GM18507 (cell line): Measurements from ENCODE around the gene NKX1-1.
"Not testable (repeated sequence)": the region's sequence is repeated elsewhere in the genome, so short reads cannot be mapped to it uniquely, and the experiment has no call there.

Experiments
- DNase-seq: peaks from one replicate; pipeline ENCODE4 v3.0.0; 2011; ENCODE audit warnings: low read depth; ENCODE audit not compliant: insufficient read length; ENCODE audit errors: extremely low spot score
- FAIRE-seq: peaks from 2 replicates; lab custom pipeline; 2011; peaks lifted over from hg19 to GRCh38; lab: Jason Lieb, UNC

NKX1-1 gene

GRCh38 chr4:1376841-1377605, 29.2 kb downstream of the NKX1-1 start:
- no peak for DNase-seq

DNA sequence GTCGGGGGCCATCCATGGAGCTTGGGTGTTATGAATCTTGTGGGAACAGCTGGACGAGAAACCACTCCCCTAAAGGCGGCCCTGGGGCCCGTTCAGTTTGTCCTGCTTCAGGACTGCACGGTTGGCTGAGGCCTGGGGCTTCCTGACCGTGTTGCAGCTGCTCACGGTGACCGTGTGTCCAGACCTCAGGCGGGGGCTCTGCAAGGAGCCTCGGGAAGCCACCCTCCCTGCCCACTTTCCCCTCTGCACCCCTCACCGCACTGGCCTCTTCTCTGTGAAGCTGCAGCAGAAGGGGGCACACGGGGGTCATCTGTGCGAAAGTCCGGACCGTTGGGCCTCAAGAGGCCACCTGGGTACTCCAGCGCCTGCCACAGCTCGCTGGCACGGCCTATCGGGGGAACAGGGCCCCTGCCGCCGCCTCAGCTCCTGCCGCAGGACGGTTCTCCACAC, 29.8 kb downstream of the NKX1-1 start:
- DNase-seq (no peak), FAIRE-seq (no peak)

More at GRCh38 chr4:1376841-1377605, 29.2 kb downstream of the NKX1-1 start:
- FAIRE-seq, result no peak

GRCh38 chr4:1375761-1376322, 30.4 kb downstream of the NKX1-1 start:
- no peak for FAIRE-seq
- DNase-seq, result no peak

GRCh38 chr4:1375051-1375721, 31.1 kb downstream of the NKX1-1 start:
- no peak for FAIRE-seq

DNA sequence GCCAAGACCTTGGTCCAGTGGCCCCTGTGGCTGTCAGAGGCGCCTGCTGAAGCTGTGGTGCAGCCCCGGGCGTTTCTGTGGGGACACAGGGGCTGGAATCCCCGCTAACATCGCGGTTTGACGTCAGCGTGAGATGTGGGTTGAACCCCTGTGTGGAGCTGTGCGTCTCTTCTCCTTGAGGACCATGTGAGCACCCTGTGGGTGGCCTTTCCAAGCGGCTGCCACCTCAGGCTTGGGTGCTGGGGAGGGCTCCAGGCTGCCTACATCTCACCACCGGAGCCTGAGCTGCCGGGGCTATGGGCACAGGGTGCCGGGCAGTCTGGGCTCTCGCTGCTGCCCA, 31.6 kb downstream of the NKX1-1 start:
- DNase-seq (no peak), FAIRE-seq (no peak)

More at GRCh38 chr4:1375051-1375721, 31.1 kb downstream of the NKX1-1 start:
- DNase-seq, result no peak

- no peak for FAIRE-seq
Observed at GRCh38 chr4:1373892-1374705, 32.1 kb downstream of the NKX1-1 start.

GRCh38 chr4:1372576-1372975, 33.7 kb downstream of the NKX1-1 start:
- not testable (repeated sequence) for DNase-seq, FAIRE-seq

More at GRCh38 chr4:1373892-1374705, 32.1 kb downstream of the NKX1-1 start:
- no peak for DNase-seq

DNA sequence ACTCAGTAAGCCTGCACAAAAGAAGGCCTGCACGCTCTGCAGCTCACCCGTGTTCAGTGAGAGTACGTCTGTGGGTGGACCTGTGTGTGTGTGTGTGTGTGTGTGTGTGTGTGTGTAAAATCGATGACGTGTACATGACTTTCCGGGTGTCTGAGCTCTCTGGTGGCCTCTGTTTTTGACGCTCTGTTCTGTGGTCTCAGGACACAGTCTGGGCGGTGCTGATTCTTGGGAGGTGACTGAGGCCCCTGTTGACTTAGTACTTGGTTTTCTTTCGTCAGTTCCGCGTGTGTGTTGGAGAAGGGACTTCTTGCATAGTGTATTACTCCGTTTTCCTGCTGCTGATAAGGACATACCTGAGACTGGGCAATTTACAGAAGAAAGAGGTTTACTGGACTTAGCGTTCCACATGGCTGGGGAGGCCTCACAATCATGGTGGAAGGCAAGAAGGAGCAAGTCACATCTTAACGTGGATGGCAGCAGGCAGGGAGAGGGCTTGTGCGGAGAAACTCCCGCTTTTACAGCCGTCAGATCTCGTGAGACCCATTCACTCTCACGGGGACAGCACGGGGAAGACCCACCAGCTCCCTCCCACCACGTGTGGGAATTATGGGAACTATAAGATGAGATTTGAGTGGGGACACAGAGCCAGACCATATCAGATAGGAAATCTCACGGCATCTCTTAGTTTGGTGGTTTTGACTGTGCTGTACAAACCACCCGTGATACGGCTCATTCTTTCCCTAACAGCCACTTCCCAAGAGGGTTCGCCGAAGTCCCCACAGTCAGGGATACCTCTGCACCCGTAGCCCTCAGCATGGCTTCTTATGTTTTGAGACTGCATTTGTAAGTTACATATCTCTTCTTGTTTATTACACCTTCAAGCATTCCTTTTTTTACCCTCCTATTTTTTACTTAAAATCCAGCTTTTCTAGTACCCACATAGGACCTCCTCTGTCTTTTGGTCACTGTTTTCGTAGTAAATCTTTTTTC, 34.8 kb downstream of the NKX1-1 start:
- DNase-seq (no peak), FAIRE-seq (no peak)

- FAIRE-seq (no peak), DNase-seq (no peak)
Observed at GRCh38 chr4:1370321-1371124, 35.7 kb downstream of the NKX1-1 start.

GRCh38 chr4:1369479-1370079, 36.7 kb downstream of the NKX1-1 start:
- FAIRE-seq (no peak), DNase-seq (no peak)

- FAIRE-seq (no peak), DNase-seq (no peak)
Observed at GRCh38 chr4:1369091-1369450, 37.2 kb downstream of the NKX1-1 start.

GRCh38 chr4:1368421-1369090, 37.7 kb downstream of the NKX1-1 start:
- DNase-seq (no peak), FAIRE-seq (no peak)

DNA sequence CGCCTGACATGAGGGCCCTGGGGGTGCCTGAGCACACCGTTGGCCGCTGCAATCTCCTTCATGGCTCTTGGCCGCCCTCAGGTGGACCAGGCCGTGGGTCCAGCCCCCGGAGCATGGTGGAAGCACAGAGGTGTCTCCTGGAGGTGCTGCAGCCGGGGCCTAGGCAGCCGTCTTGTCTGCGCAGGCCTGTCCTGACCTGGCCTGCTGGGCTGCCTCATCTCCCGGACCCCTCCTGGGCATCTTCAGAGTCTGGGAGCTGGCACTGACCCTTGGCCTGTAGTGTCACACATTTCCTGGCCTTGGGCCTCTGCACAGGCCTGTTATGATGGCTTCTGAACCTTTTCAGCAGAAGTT, 38.3 kb downstream of the NKX1-1 start:
- FAIRE-seq (no peak), DNase-seq (no peak)

DNA sequence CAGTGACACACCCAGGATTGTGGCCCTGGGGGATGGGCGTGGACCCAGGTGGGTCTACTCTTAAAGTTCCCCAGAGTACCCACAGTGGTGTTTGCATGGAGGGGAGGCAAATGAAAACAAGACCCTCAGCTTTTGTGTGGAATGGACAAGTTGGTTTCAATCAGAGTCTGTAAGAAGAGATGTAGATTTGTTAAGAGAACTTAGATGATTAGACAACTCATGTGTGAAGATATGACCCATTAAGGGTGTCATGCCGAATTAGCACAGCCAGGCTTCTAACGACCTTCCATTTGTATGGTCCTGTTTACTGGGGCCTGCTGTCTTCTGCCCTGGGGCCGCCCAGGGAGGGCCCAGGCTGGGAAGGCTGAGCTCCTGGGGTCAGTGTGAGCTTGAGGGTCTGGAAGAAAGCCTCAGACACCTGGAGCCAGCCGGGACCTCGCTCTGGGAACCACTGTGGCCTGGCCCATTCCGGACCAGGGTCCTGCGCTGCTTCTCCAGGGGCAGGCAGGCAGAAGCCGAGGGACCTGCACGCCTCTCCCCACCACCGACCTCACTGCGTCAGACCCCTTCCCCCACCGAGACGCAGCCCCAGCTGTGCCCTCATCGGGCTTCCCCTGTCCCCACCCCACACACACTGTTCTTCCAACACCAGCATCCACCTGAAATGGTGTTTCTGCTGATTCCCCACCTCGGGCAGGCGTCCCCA, 38.9 kb downstream of the NKX1-1 start:
- FAIRE-seq (no peak), DNase-seq (no peak)

- FAIRE-seq (no peak), DNase-seq (no peak)
Observed at GRCh38 chr4:1366371-1367229, 39.6 kb downstream of the NKX1-1 start.
